Activated T-helper 2 cell treated with anti-CD3 and anti-CD28 coated beads, Interferon-gamma antibody, Interleukin-2, Interleukin-4, amounts not matched to agents 10 μg/mL and 5 μg/mL and 100 μg/mL, durations not matched to agents 14 hours and 24 hours and 36 hours (primary cell): Measurements from ENCODE around the gene MZF1. TPM values are rescaled to one million over a fixed set of nuclear protein-coding genes. Genes with fewer than 3 reads are reported as not detected.

Source experiments
- DNase-seq: peaks from one replicate; pipeline ENCODE4 v3.0.0; 2021; ENCODE audit warnings: low spot score
- H3K27ac Mint-ChIP-seq: one replicate; pipeline ENCODE4 v1.8.0; 2021; ENCODE audit warnings: mixed read lengths
- H3K27me3 Mint-ChIP-seq: one replicate; pipeline ENCODE4 v1.8.0; 2021; ENCODE audit warnings: low read depth, mixed read lengths
- H3K36me3 Mint-ChIP-seq: one replicate; pipeline ENCODE4 v1.8.0; 2021; ENCODE audit warnings: low read depth, mixed read lengths
- H3K4me1 Mint-ChIP-seq: one replicate; pipeline ENCODE4 v1.8.0; 2021; ENCODE audit warnings: low read depth, mixed read lengths
- H3K4me3 Mint-ChIP-seq: one replicate; pipeline ENCODE4 v1.8.0; 2021; ENCODE audit warnings: low read depth, mild to moderate bottlenecking, moderate library complexity, mixed read lengths
- H3K9me3 Mint-ChIP-seq: one replicate; pipeline ENCODE4 v1.8.0; 2021; ENCODE audit warnings: mixed read lengths
- intact Hi-C: fragments of 100-400 bp; cut with micrococcal nuclease; formaldehyde crosslinking; loops from one replicate; pipeline ENCODE4 v1.15.1; 2023
- total RNA-seq: library from RNA; stranded (reverse); gene quantifications from 2 replicates; pipeline ENCODE4 v1.2.3, GENCODE V29; 2022

The MZF1 gene
- total RNA-seq, 1 donor from 2014 or later: 18.8 TPM

DNA sequence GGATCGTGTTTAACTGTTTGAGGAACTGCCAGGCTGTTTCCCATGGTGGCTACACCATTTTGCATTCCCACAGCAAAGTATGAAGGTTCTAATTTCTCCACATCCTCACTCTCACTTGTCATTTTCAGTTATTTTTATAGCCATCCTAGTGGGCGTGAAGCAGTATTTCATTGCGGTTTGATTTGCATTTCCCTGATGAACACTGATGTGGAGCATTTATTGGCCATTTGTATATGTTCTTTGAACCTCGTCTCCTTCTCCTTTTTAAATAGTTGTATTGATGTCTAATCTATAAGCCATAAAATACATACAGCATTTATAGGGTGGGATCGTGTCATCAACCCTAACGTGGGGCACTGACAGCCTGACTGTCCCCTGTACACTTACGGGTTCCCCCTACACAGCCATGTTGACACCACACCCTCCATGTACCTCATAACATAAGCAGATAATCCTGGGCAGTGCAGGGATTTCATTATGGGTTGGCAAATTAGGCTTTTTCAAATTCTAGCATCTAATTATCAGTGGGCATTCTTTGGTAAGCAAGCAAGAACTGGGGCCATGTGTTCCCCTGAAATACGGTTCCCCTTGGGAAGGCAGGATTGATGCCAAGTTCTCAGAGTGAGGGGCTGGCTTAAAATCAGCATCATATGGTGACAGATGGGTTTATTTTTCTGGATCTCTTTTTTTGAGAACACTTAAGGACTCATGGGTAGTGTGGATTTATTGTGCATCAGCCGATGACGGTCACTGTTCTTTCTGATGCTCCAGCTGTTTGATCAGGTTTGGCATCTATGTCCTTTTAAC is 41.9 kb downstream of the MZF1 start:
- no peaks in the 10 kb centered on the region for H3K4me1 Mint-ChIP-seq

DNA sequence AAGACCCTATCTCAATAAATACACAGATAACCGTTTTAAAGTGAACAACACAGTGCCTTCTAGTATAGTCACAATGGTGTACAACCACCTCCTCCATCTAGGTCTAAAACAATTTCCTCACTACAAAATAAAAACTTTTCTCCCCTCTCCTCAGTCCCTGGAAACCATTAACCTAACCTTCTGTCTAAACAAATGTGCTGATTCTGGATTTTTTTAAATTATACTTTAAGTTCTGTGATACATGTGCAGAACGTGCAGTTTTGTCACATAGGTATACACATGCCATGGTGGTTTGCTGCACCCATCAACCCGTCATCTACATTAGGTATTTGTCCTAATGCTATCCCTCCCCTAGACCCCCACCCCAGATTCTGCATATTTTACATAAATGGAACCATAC is 43.7 kb downstream of the MZF1 start:
- no peak for DNase-seq
- H3K36me3 Mint-ChIP-seq: no peaks in the 10 kb centered on the region
- H3K4me1 Mint-ChIP-seq: no peaks in the 10 kb centered on the region
- intact Hi-C loops: no loop called here
- peaks cover 5% of the 10 kb centered on the region for H3K27me3 Mint-ChIP-seq
- no peak overlapping the region for H3K27ac Mint-ChIP-seq
- no peak overlapping the region for H3K4me3 Mint-ChIP-seq
- no peaks in the 10 kb centered on the region for H3K9me3 Mint-ChIP-seq

More for the DNA sequence above, 41.9 kb downstream of the MZF1 start:
- H3K27ac Mint-ChIP-seq: no peak overlapping the region
- H3K36me3 Mint-ChIP-seq: no peaks in the 10 kb centered on the region
- H3K9me3 Mint-ChIP-seq: no peaks in the 10 kb centered on the region
- peaks cover 5% of the 10 kb centered on the region for H3K27me3 Mint-ChIP-seq
- intact Hi-C loops: no loop called here
- no peak overlapping the region for H3K4me3 Mint-ChIP-seq
- no peak for DNase-seq

- peaks cover 12% of the 10 kb centered on the region for H3K36me3 Mint-ChIP-seq
- no peaks in the 10 kb centered on the region for H3K9me3 Mint-ChIP-seq
- H3K27me3 Mint-ChIP-seq: no peaks in the 10 kb centered on the region
- no peak overlapping the region for H3K27ac Mint-ChIP-seq
- intact Hi-C loops: no loop called here
- no peak overlapping the region for H3K4me3 Mint-ChIP-seq
- DNase-seq: no peak
- peaks cover 17% of the 10 kb centered on the region for H3K4me1 Mint-ChIP-seq
These were observed 50.4 kb downstream of the MZF1 start for GRCh38 chr19:58522709-58523108.

DNA sequence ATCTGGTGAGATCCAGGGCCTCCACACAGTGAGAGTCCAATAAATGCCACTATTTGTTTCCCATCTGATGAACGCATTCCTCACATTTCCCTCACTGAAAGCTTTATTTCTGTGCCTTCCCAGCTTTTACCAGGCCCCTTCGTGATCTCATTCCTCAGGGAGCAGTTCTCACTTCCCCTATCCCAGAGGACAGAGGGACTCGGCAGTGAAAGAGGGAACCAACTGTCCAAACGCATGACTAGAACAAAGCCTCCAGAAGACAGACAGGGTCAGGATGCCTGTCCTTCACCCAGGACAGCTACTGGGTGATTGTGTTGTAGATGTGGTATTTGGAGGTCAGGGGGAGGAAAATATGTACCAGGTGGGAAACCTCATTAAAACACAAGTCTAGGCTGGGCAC is 51.5 kb downstream of the MZF1 start:
- Mint-ChIP-seq H3K27ac (no peak overlapping the region), H3K4me1 (peaks cover 18% of the 10 kb centered on the region), H3K36me3 (peaks cover 16% of the 10 kb centered on the region), H3K9me3 (no peaks in the 10 kb centered on the region), H3K27me3 (no peaks in the 10 kb centered on the region), H3K4me3 (peak overlapping the region; percentile 59)
- intact Hi-C loops: no loop called here
- DNase-seq: no peak

GRCh38 chr19:58520257-58520599 is 52.9 kb downstream of the MZF1 start:
- peaks cover 30% of the 10 kb centered on the region for H3K36me3 Mint-ChIP-seq
- no peak for DNase-seq
- no peaks in the 10 kb centered on the region for H3K9me3 Mint-ChIP-seq
- peaks cover 26% of the 10 kb centered on the region for H3K4me1 Mint-ChIP-seq
- peak overlapping the region; percentile 98 for H3K27ac Mint-ChIP-seq
- no peaks in the 10 kb centered on the region for H3K27me3 Mint-ChIP-seq
- intact Hi-C loops: no loop called here
- H3K4me3 Mint-ChIP-seq: peak overlapping the region; percentile 99

- Mint-ChIP-seq H3K4me1 (peaks cover 29% of the 10 kb centered on the region), H3K27ac (peak within 1 kb of the TSS; percentile 98), H3K9me3 (no peaks in the 10 kb centered on the region), H3K36me3 (peaks cover 35% of the 10 kb centered on the region), H3K4me3 (peak within 1 kb of the TSS; percentile 99), H3K27me3 (no peaks in the 10 kb centered on the region)
- intact Hi-C loops: loop anchor here (1.0 to 2.0 kb wide), 9 partner anchors 20 to 337 kb away; partner anchors contain the start of genes CHMP2A, RPS5 and TRIM28
- peak; percentile 90 for DNase-seq
These were observed 53.5 kb downstream of the MZF1 start, which contains the start of gene ZBTB45 for GRCh38 chr19:58519355-58520256. Gene ZBTB45 (minus strand): TSS chr19:58519810. CDS start chr19:58517673, 2,137 bp downstream.

GRCh38 chr19:58519087-58519354 is 54.1 kb downstream of the MZF1 start:
- peak; percentile 50 for DNase-seq
- H3K27ac Mint-ChIP-seq: peak overlapping the region; percentile 98
- H3K4me3 Mint-ChIP-seq: peak overlapping the region; percentile 99
- H3K27me3 Mint-ChIP-seq: no peaks in the 10 kb centered on the region
- peaks cover 41% of the 10 kb centered on the region for H3K36me3 Mint-ChIP-seq
- intact Hi-C loops: loop anchor here (1.0 to 2.0 kb wide), 9 partner anchors 20 to 337 kb away; partner anchors contain the start of genes CHMP2A, RPS5 and TRIM28
- no peaks in the 10 kb centered on the region for H3K9me3 Mint-ChIP-seq
- peaks cover 29% of the 10 kb centered on the region for H3K4me1 Mint-ChIP-seq

- H3K27ac Mint-ChIP-seq: peak overlapping the region; percentile 98
- H3K9me3 Mint-ChIP-seq: no peaks in the 10 kb centered on the region
- DNase-seq: no peak
- peaks cover 32% of the 10 kb centered on the region for H3K4me1 Mint-ChIP-seq
- H3K4me3 Mint-ChIP-seq: peak overlapping the region; percentile 99
- H3K36me3 Mint-ChIP-seq: peaks cover 42% of the 10 kb centered on the region
- intact Hi-C loops: loop anchor here (1.0 to 2.0 kb wide), 9 partner anchors 19 to 336 kb away; partner anchors contain the start of genes CHMP2A, RPS5 and TRIM28
- H3K27me3 Mint-ChIP-seq: no peaks in the 10 kb centered on the region
These were observed 54.7 kb downstream of the MZF1 start for GRCh38 chr19:58518256-58519086.

GRCh38 chr19:58516964-58517833 is 55.9 kb downstream of the MZF1 start:
- Mint-ChIP-seq H3K36me3 (peaks cover 42% of the 10 kb centered on the region), H3K27ac (no peak overlapping the region), H3K4me1 (peaks cover 36% of the 10 kb centered on the region), H3K4me3 (peak overlapping the region; percentile 42), H3K9me3 (no peaks in the 10 kb centered on the region), H3K27me3 (no peaks in the 10 kb centered on the region)
- DNase-seq: no peak
- intact Hi-C loops: no loop called here

- H3K4me3 Mint-ChIP-seq: peak overlapping the region; percentile 62
- DNase-seq: no peak
- H3K27ac Mint-ChIP-seq: no peak overlapping the region
- intact Hi-C loops: no loop called here
- H3K4me1 Mint-ChIP-seq: peaks cover 36% of the 10 kb centered on the region
- no peaks in the 10 kb centered on the region for H3K9me3 Mint-ChIP-seq
- no peaks in the 10 kb centered on the region for H3K27me3 Mint-ChIP-seq
- H3K36me3 Mint-ChIP-seq: peaks cover 45% of the 10 kb centered on the region
These were observed 56.8 kb downstream of the MZF1 start for GRCh38 chr19:58516246-58516836.

DNA sequence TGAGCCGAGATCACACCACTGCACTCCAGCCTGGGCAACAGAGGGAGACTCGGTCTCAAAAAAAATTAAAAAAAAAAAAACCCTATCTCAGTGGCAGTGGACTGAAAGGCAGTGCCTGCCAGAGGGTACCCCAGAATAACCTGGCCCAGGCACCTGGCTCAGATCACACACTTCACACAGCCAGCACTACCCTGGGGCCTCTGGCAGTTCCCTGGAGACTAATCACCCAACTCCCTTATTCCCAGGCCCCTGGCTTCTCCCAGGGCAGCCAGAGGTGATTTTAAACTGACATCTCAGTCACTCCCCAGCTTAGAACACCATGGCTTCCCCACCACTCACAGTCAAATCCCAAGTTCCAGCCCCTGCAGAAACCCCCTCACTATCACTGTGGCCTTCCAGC is 57.9 kb downstream of the MZF1 start:
- Mint-ChIP-seq H3K27ac (peak overlapping the region; percentile 30), H3K9me3 (no peaks in the 10 kb centered on the region), H3K4me3 (peak overlapping the region; percentile 62), H3K4me1 (peaks cover 33% of the 10 kb centered on the region), H3K27me3 (no peaks in the 10 kb centered on the region), H3K36me3 (peaks cover 45% of the 10 kb centered on the region)
- DNase-seq: no peak
- intact Hi-C loops: no loop called here
